Activated T-cell treated with anti-CD3 and anti-CD28 coated beads, Interleukin-2, amount 50 U/mL, for 48 hours (primary cell): Measurements from ENCODE around the gene LRP10.

ENCODE experiments used
- DNase-seq, 2 experiments: peaks; one replicate each; pipeline ENCODE4 v3.0.0-alpha.2; 2020

The LRP10 gene

DNA sequence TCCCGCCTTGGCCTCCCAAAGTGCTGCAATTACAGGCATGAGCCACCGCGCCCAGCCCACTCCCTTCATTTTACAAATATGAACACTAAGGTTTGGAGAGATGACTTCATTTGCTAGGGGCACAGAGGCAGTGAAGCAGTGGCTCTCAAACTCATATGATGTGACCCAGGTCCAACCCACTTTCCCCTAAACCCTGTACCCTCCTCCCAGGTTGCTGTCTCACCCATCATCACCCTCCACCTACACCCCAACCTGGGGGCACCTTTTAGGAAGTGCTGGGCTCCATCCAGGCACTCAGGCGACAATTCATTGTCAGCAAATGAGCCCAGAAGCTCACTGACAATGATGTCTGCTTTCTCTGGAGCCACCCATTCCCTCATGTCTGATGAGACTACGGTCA lies 52.2 kb downstream of the LRP10 start:
- DNase-seq = no peak

DNA sequence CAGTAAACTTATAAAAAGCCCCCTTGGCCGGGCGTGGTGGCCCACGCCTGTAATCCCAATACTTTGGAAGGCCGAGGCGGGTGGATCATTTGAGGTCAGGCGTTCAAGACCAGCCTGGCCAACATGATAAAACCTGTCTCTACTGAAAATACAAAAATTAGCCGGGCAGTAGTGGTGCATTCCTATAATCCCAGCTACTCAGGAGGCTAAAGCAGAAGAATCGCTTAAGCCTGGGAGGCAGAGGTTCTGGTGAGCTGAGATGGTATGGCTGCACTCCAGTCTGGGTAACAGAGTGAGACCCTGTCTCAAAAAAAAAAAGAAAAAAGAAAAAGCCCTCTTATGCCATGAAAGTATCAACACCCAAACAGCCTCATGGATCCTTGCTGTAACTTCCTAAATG lies 54.0 kb downstream of the LRP10 start:
- DNase-seq = no peak

DNA sequence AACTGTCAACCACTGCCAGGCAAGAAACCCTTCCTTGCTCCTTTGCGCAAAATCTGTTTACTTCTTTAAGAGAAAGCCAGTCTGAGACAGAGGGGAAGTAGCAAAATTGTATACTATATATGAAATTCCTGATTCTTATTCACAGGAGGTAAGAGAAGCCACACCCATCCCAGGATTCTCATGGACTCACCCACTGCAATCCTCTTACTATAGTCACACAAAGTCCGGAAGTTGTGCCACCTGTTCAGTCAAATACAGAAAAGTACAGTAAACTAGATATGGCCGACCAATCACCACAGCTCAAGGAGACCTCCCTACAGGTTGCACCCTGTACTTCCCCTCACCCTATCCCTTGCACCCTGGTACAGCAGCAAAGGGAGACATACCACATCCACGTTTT lies 54.8 kb downstream of the LRP10 start:
- no peak for DNase-seq

DNA sequence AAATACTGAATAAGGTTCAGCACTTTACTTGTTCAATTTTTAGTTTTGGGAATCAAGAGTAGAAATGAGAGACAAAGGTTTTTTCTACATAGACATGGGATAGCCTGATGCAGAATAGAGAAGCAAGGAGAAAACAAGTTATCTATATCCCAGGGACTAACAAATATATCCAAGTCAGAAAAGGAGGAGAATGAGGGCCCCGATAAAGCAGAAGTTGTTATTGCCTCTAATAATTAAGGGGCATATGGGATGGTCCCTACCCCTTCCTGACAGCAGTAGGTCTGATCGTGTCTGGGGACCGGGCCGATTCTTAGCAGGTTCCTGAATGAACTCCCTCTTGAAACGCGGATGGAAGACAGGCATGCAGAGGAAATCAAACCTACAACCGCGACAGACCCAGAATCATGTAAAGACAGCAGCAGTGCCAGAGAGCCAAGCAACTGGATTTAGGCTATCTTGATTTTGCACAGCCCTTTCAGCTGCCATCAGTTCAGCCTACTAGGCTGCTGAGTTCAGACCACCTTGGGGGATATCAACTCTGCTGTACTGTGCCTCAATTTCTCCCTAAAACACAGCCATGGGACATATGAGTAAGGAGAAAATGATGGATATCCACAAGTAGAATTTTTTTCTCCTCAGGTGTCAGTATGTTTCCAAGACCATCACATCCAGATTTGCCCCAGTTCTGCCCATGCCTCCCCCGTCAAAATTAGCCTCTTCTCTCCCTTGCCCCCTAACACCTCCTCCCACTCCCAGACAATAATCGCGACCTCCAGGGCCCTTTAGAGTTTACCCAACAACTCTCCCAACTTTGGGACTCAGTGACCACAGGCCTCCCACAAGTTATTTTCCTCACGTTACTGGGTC lies 56.9 kb downstream of the LRP10 start:
- DNase-seq = peak in 1 of 2 experiments; percentile 33

- DNase-seq = peak; percentile 99 to 100
Measured at GRCh38 chr14:22929104-22929960, 57.8 kb downstream of the LRP10 start, which contains the start of gene PRMT5. TSS of gene PRMT5 (minus strand) at chr14:22929376. CDS start at chr14:22929361, 15 bp downstream.

GRCh38 chr14:22929961-22930364 lies 58.4 kb downstream of the LRP10 start:
- no peak for DNase-seq
